Ascending aorta (tissue), 2 donors: ENCODE measurements around the gene PXDN. TPM values are rescaled to one million over a fixed set of nuclear protein-coding genes. Genes with fewer than 3 reads are reported as not detected.

Experiments
- DNase-seq, 2 donors: peaks; one replicate each; pipeline ENCODE4 v3.0.0-alpha.2; 2019; ENCODE audit warnings: low spot score in 2 of 2
- H3K27ac ChIP-seq, 2 donors: fragments of 200-600 bp; sonication (generic); one replicate each; pipeline ENCODE4 v1.5.1; 2016 to 2017; ENCODE audit warnings: mild to moderate bottlenecking in 1 of 2
- H3K27me3 ChIP-seq: fragments of 200-600 bp; sonication (generic); one replicate; pipeline ENCODE4 v1.5.1; 2017
- H3K36me3 ChIP-seq, 2 donors: fragments of 200-600 bp; sonication (generic); one replicate each; pipeline ENCODE4 v1.5.1; 2016
- H3K4me1 ChIP-seq, 2 donors: fragments of 200-600 bp; sonication (generic); one replicate each; pipeline ENCODE4 v1.5.1; 2016 to 2017; ENCODE audit warnings: mild to moderate bottlenecking in 1 of 2
- H3K4me3 ChIP-seq, 2 donors: fragments of 200-600 bp; sonication (generic); one replicate each; pipeline ENCODE4 v1.5.1; 2016 to 2017; ENCODE audit warnings: mild to moderate bottlenecking in 1 of 2
- H3K9me3 ChIP-seq, 2 donors: fragments of 200-600 bp; sonication (generic); one replicate each; pipeline ENCODE4 v1.5.1; 2016
- CTCF ChIP-seq, 3 experiments: fragments of 200-600 bp in 2 of 3; fragments of 450-650 bp in 1 of 3; sonication (generic) in 2 of 3; IDR thresholded peaks; one replicate each; pipeline ENCODE4 v1.5.1; 2016 to 2019; ENCODE audit warnings: antibody characterized with exemption in 3 of 3, mild to moderate bottlenecking in 1 of 3, moderate library complexity in 1 of 3
- intact Hi-C: fragments of 100-400 bp; cut with DNase I; formaldehyde crosslinking; loops from one replicate; pipeline ENCODE4 v1.15.1; 2023
- total RNA-seq: library from RNA; depleted of rRNA; stranded (reverse); fragments of >200 nt; gene quantifications from one replicate; pipeline ENCODE4 v1.1.0, GENCODE V29; 2016

The PXDN gene
- total RNA-seq, 1 donor from 2014 or later: 188 TPM

- H3K9me3 ChIP-seq: no peaks in the 10 kb centered on the region
- no peak overlapping the region for H3K27ac ChIP-seq
- peaks cover 22 to 61% of the 10 kb centered on the region in 2 donors for H3K36me3 ChIP-seq
- intact Hi-C loops: loop anchor here (5.0 kb wide), 1 partner anchor 48 kb away; no protein-coding TSS in a partner anchor
- TF ChIP-seq CTCF (IDR thresholded peaks at IDR 0.05): no peak
- H3K4me3 ChIP-seq: no peak overlapping the region
- H3K27me3 ChIP-seq: no peaks in the 10 kb centered on the region
- peaks cover 3 to 17% of the 10 kb centered on the region in 2 donors for H3K4me1 ChIP-seq
- no peak for DNase-seq
Observed at GRCh38 chr2:1640301-1641135, 103.8 kb downstream of the PXDN start.

GRCh38 chr2:1639086-1639858, 105.0 kb downstream of the PXDN start:
- Histone ChIP-seq H3K4me3 (no peak overlapping the region), H3K4me1 (peaks cover 3 to 16% of the 10 kb centered on the region in 2 donors), H3K27ac (no peak overlapping the region), H3K27me3 (no peaks in the 10 kb centered on the region), H3K36me3 (peaks cover 31 to 73% of the 10 kb centered on the region in 2 donors), H3K9me3 (no peaks in the 10 kb centered on the region)
- intact Hi-C loops: no loop called here
- DNase-seq: no peak
- no peak for TF ChIP-seq CTCF (IDR thresholded peaks at IDR 0.05)

GRCh38 chr2:1638281-1638860, 105.9 kb downstream of the PXDN start:
- H3K36me3 ChIP-seq: peaks cover 40 to 78% of the 10 kb centered on the region in 2 donors
- no peak for TF ChIP-seq CTCF (IDR thresholded peaks at IDR 0.05)

GRCh38 chr2:1636791-1637415, 107.4 kb downstream of the PXDN start:
- no peak overlapping the region for H3K27ac ChIP-seq
- no peak for TF ChIP-seq CTCF (IDR thresholded peaks at IDR 0.05)
- H3K4me1 ChIP-seq: peaks cover 0 to 8% of the 10 kb centered on the region in 2 donors
- no peak for DNase-seq
- no peaks in the 10 kb centered on the region for H3K27me3 ChIP-seq
- no peaks in the 10 kb centered on the region for H3K9me3 ChIP-seq
- peaks cover 51 to 88% of the 10 kb centered on the region in 2 donors for H3K36me3 ChIP-seq
- intact Hi-C loops: no loop called here
- H3K4me3 ChIP-seq: no peak overlapping the region

More at GRCh38 chr2:1638281-1638860, 105.9 kb downstream of the PXDN start:
- peaks cover 3 to 14% of the 10 kb centered on the region in 2 donors for H3K4me1 ChIP-seq
- H3K4me3 ChIP-seq: no peak overlapping the region
- H3K27ac ChIP-seq: no peak overlapping the region
- H3K9me3 ChIP-seq: no peaks in the 10 kb centered on the region
- H3K27me3 ChIP-seq: no peaks in the 10 kb centered on the region
- DNase-seq: no peak
- intact Hi-C loops: no loop called here

GRCh38 chr2:1635823-1636222, 108.5 kb downstream of the PXDN start:
- intact Hi-C loops: no loop called here
- Histone ChIP-seq H3K36me3 (peaks cover 51 to 93% of the 10 kb centered on the region in 2 donors), H3K4me1 (peaks cover 0 to 5% of the 10 kb centered on the region in 2 donors), H3K27ac (no peak overlapping the region), H3K27me3 (no peaks in the 10 kb centered on the region), H3K4me3 (no peak overlapping the region), H3K9me3 (no peaks in the 10 kb centered on the region)
- no peak for TF ChIP-seq CTCF (IDR thresholded peaks at IDR 0.05)
- no peak for DNase-seq
